NOMO-1 treated with DMSO at 0.1 percent for 48 hours (cell line): Measurements from ENCODE around the gene RANBP17.

ENCODE experiments used
- DNase-seq: peaks from one replicate; lab custom pipeline; 2025; ENCODE audit not compliant: unreplicated experiment; lab: John Stamatoyannopoulos, UW

RANBP17 gene

DNA sequence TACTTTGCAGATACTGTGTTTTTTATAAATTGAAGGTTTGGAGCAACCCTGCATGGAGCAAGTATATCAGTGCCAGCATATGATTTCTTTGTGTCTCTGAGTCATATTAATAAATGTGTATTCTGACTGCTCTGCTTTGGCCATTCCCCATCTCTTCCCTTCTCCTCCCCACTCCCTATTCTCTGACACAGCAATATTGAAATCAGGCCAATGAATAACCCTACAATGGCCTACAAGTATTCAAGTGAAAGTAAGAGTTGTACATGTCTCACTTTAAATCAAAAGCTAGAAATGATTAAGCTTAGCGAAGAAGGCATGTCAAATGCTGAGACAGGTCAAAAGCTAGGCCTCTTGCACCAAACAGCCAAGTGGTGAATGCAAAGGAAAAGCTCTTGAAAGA lies 365.0 kb downstream of the RANBP17 start:
- DNase-seq: no peak

GRCh38 chr5:171236651-171237050 lies 374.8 kb downstream of the RANBP17 start:
- no peak for DNase-seq

DNA sequence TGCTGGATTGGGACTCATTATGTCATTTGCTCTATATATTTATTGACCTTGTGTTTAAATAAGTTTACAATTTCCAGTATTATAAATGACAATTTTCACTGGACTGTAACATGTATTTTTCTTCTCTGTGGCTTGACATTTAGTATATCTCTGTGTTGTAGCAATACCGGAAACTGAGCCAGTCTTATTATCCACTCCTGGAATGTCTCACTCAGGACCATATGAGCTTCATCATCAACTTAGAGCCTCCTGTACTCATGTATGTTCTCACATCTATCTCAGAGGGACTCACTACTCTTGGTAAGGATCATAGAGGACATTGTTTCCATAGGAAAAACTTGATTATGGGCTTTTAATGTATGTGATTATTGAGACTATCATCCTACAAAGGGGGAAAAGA lies 380.7 kb downstream of the RANBP17 start:
- DNase-seq: no peak

GRCh38 chr5:171246231-171246630 lies 384.4 kb downstream of the RANBP17 start:
- no peak for DNase-seq

GRCh38 chr5:171249460-171249859 lies 387.6 kb downstream of the RANBP17 start:
- no peak for DNase-seq

GRCh38 chr5:171250738-171251137 lies 388.9 kb downstream of the RANBP17 start:
- no peak for DNase-seq

- no peak for DNase-seq
Observed at GRCh38 chr5:171251519-171251918, 389.7 kb downstream of the RANBP17 start.

DNA sequence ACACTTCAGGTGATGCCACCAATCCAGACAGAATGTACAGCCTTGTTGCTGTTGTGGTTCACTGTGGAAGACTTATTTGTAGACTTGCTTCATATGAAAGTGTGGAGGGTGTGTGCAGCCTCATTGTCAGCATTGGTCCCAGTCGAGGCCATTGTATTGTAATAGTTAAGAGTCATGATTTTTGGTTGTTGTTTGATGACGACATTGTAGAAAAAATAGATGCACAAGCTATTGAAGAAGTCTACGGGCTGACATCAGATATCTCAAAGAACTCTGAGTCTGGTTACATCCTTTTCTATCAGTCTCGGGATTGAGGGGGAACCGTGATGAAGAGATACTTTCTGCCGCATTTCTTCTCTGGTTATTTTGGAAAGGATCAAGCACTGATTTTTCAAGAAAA lies 390.9 kb downstream of the RANBP17 start:
- DNase-seq: no peak

GRCh38 chr5:171258737-171259415 lies 397.1 kb downstream of the RANBP17 start:
- DNase-seq: no peak

DNA sequence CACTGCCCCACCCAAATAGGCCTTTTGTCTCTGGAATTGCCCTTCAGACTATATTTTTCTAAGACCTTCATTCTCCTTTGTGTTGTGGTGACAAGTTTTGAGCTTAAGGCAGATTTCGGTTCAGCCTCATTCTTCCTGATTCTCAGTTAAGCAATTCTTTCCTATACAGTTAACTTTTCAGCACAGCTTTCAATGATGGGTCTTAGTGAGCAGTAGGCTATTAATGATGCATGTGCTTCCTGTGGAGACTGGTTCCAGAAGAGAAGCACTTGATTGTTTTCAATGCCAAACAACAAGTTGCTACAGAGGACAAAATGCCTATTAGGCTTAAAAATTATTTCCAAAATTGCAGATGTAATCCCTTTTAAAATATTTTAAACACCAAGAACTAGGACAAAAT lies 399.5 kb downstream of the RANBP17 start:
- no peak for DNase-seq

- no peak for DNase-seq
Observed at GRCh38 chr5:171261904-171262303, 400.1 kb downstream of the RANBP17 start.

- no peak for DNase-seq
Observed at GRCh38 chr5:171263181-171263580, 401.4 kb downstream of the RANBP17 start.

GRCh38 chr5:171264843-171265242 lies 403.0 kb downstream of the RANBP17 start:
- no peak for DNase-seq

- DNase-seq: no peak
Observed at GRCh38 chr5:171268700-171269620, 407.1 kb downstream of the RANBP17 start.

DNA sequence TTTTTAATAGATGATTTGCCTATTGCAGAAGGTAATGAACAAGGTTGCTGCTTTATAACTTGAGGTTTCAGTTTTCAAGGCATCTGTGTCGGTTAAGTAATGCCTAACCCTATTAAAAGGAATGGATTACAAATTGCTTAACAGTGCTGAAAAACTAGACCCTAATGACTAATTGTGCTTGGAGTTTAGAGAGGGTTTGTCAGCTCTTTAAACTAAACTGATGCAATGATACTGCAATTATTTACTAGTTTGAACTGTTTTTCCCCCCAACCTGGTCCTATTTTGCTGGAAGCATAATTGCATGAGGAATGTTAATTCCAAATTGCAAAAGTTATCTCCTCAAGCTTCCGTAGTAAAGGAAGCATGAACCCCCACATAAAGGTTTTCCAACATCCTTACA lies 407.9 kb downstream of the RANBP17 start:
- DNase-seq: no peak

- no peak for DNase-seq
Observed at GRCh38 chr5:171270136-171270535, 408.3 kb downstream of the RANBP17 start.

GRCh38 chr5:171271798-171272197 lies 410.0 kb downstream of the RANBP17 start:
- no peak for DNase-seq

GRCh38 chr5:171272996-171273970 lies 411.5 kb downstream of the RANBP17 start:
- peak; percentile 4 for DNase-seq

GRCh38 chr5:171275841-171276544 lies 414.2 kb downstream of the RANBP17 start:
- DNase-seq: no peak

DNA sequence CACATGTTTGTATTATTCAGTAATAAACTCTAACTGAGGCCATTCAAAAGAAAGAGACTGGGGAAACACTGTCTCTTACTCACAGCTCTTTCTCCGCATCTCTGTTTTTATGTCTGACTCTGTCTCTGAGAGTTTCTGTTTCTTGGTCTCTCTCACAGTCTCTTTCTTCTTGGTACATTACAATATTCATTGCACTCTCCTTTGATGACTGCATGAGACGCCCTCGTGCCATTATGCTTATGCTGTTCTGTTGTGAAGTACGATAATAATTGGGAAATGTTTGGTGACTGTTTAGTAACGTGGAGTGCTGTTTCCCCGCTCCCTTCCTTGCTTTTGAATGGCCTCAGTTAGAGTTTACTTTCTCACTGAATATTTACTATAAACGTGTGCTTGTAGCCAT lies 421.9 kb downstream of the RANBP17 start:
- no peak for DNase-seq

DNA sequence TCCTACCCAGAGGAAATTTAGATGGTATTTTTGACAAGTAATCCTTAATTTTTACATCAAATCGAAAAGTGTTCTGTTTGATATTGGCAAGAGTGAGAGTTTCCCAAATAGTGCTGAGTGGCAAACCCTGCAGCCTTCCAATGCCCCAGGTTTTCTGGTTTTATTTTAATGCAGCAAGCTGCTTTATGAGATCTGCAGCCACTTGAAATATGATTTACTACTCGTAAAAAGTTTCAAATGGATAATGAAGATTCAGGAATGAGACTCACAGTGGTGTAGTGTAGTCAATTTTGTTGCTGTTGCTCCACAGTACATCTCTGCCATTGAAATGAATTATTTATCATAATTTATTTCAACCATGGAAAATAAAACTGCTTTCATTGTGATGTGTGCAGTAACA lies 423.6 kb downstream of the RANBP17 start:
- DNase-seq: no peak
